Pancreas (tissue), 10 donors: ENCODE measurements around the gene FKBP6. TPM values are rescaled to one million over a fixed set of nuclear protein-coding genes. Genes with fewer than 3 reads are reported as not detected.

Source experiments
- ATAC-seq, 4 donors: fragments of 200-7000 bp; cut with Tn5 transposase; one replicate each; pipeline versions ENCODE4 v1.8.0 to v1.9.1; 2020; ENCODE audit warnings: mild to moderate bottlenecking in 4 of 4, moderate library complexity in 4 of 4
- DNase-seq, 6 donors: peaks; one replicate each; pipeline ENCODE4 v3.0.0-alpha.2; 2020
- FAIRE-seq: peaks from 2 replicates; lab custom pipeline; 2012; peaks lifted over from hg19 to GRCh38; lab: Jason Lieb, UNC
- H3K27ac ChIP-seq, 4 donors: fragments of 200-600 bp; sonication (generic); 1 replicate in 3 of 4; 2 replicates in 1 of 4; pipeline versions ENCODE4 v1.5.0 to v1.8.0; 2020
- H3K27me3 ChIP-seq, 4 donors: fragments of 200-600 bp; one replicate each; pipeline ENCODE4 v1.8.0; 2021
- H3K36me3 ChIP-seq, 3 donors: fragments of 200-600 bp; sonication (generic) in 1 of 3; one replicate each; pipeline versions ENCODE4 v1.5.0 to v1.8.0; 2020 to 2021
- H3K4me1 ChIP-seq, 3 donors: fragments of 200-600 bp; one replicate each; pipeline ENCODE4 v1.8.0; 2021
- H3K4me3 ChIP-seq, 4 donors: fragments of 200-600 bp; sonication (generic) in 2 of 4; one replicate each; pipeline versions ENCODE4 v1.5.0 to v1.8.0; 2020 to 2021
- H3K9me3 ChIP-seq, 4 donors: fragments of 200-600 bp; one replicate each; pipeline ENCODE4 v1.8.0; 2021
- CTCF ChIP-seq, 4 donors: fragments of 200-600 bp; sonication (generic) in 3 of 4; IDR thresholded peaks; one replicate each; pipeline versions ENCODE4 v1.5.0 to v1.8.0; 2021; ENCODE audit warnings: antibody characterized with exemption in 4 of 4
- WGBS, 2 donors: extraction: QIAGEN DNeasy Blood & Tissue Kit; methylation state at CpG; one replicate each; pipeline ENCODE4 v1.1.7; 2013; 5-methylcytosine and 5-hydroxymethylcytosine counted together
- intact Hi-C, 3 donors: fragments of 100-400 bp; cut with DNase I; formaldehyde crosslinking; loops; one replicate each; pipeline versions ENCODE4 v1.11.1 to v1.14.2; 2022
- polyA plus RNA-seq, 2 donors: library from polyadenylated mRNA; stranded (reverse); fragments of 200-250 nt; gene quantifications; one replicate each; pipeline ENCODE4 v1.2.3, GENCODE V29; 2013
- total RNA-seq, 6 donors: library from RNA; stranded (reverse); fragmentation: NEBNext Ultra II Directional in 4 of 6; extraction: Animal tissue kit (Norgen Biotek cat#: 25700) in 4 of 6; gene quantifications; one replicate each; pipeline versions ENCODE4 v1.2.1 to v1.2.4, GENCODE V29; 2021 to 2023
- donor health status: healthy with polysubstance abuse.
- donor health status: DM: no; HTN: no; CAD: no; lungs with moderate emphysema.
- donor health status: DM: no; HTN: no; CAD: no.
- donor health status: control.
- donor health status: control.
- donor health status: Bipolar disorder and iron deficiency.
- donor health status: DM: yes; HTN: yes; CAD: no.
- donor health status: DM: no; HTN: no; CAD: no.
- donor health status: DM: no; HTN: no; CAD: no.
- donor health status: DM: yes; HTN: yes; CAD: no.

FKBP6 gene
- total and polyA plus RNA-seq, 8 donors: 0.05 to 0.38 TPM; not detected in 6

GRCh38 chr7:73382934-73383503 lies 55.1 kb downstream of the FKBP6 start:
- no peak for ATAC-seq
- DNase-seq: peak in 1 of 6 donors; percentile 1
- no peak overlapping the region for H3K27ac ChIP-seq
- no peak for FAIRE-seq
- WGBS, 2 donors: 89 to 93% methylated on average over 4 of the region's 4 CpGs
- H3K9me3 ChIP-seq: peaks cover 0 to 3% (median 0%) of the 10 kb centered on the region in 4 donors
- no peaks in the 10 kb centered on the region for H3K27me3 ChIP-seq
- intact Hi-C loops: no loop called here
- no peak for TF ChIP-seq CTCF (IDR thresholded peaks at IDR 0.05)
- no peak overlapping the region for H3K4me3 ChIP-seq
- H3K36me3 ChIP-seq: no peaks in the 10 kb centered on the region
- H3K4me1 ChIP-seq: no peaks in the 10 kb centered on the region

GRCh38 chr7:73387221-73387828 lies 59.4 kb downstream of the FKBP6 start:
- Histone ChIP-seq H3K9me3 (peaks cover 0 to 3% (median 0%) of the 10 kb centered on the region in 4 donors), H3K27me3 (no peaks in the 10 kb centered on the region), H3K27ac (no peak overlapping the region), H3K36me3 (no peaks in the 10 kb centered on the region), H3K4me3 (no peak overlapping the region), H3K4me1 (no peaks in the 10 kb centered on the region)
- TF ChIP-seq CTCF (IDR thresholded peaks at IDR 0.05): no peak
- ATAC-seq (no peak), FAIRE-seq (no peak), DNase-seq (no peak)
- intact Hi-C loops: no loop called here
- WGBS, 2 donors: 54 to 62% methylated on average over 2 of the region's 2 CpGs

GRCh38 chr7:73387908-73388414 lies 60.0 kb downstream of the FKBP6 start:
- WGBS, 2 donors: 74 to 83% methylated on average over 4 of the region's 4 CpGs
- no peak overlapping the region for H3K4me3 ChIP-seq
- no peak overlapping the region for H3K27ac ChIP-seq
- no peak for ATAC-seq
- no peaks in the 10 kb centered on the region for H3K27me3 ChIP-seq
- H3K9me3 ChIP-seq: peaks cover 0 to 3% (median 0%) of the 10 kb centered on the region in 4 donors
- intact Hi-C loops: no loop called here
- H3K4me1 ChIP-seq: no peaks in the 10 kb centered on the region
- FAIRE-seq: no peak
- H3K36me3 ChIP-seq: no peaks in the 10 kb centered on the region
- TF ChIP-seq CTCF (IDR thresholded peaks at IDR 0.05): no peak
- DNase-seq: no peak

GRCh38 chr7:73391396-73391795 lies 63.4 kb downstream of the FKBP6 start:
- TF ChIP-seq CTCF (IDR thresholded peaks at IDR 0.05): no peak
- FAIRE-seq (no peak), DNase-seq (no peak), ATAC-seq (no peak)
- 50 to 55% methylated on average over 2 of the region's 2 CpGs for WGBS, 2 donors
- Histone ChIP-seq H3K27me3 (no peaks in the 10 kb centered on the region), H3K9me3 (peaks cover 0 to 3% (median 0%) of the 10 kb centered on the region in 4 donors), H3K4me3 (no peak overlapping the region), H3K27ac (no peak overlapping the region), H3K4me1 (no peaks in the 10 kb centered on the region), H3K36me3 (no peaks in the 10 kb centered on the region)
- intact Hi-C loops: no loop called here

GRCh38 chr7:73394422-73394821 lies 66.5 kb downstream of the FKBP6 start:
- H3K27ac ChIP-seq: no peak overlapping the region
- no peak for TF ChIP-seq CTCF (IDR thresholded peaks at IDR 0.05)
- no peak for DNase-seq
- no peak overlapping the region for H3K4me3 ChIP-seq
- intact Hi-C loops: no loop called here
- 45 to 77% methylated on average over 3 of the region's 3 CpGs for WGBS, 2 donors
- H3K36me3 ChIP-seq: no peaks in the 10 kb centered on the region
- no peak for FAIRE-seq
- H3K9me3 ChIP-seq: no peaks in the 10 kb centered on the region
- no peak for ATAC-seq
- H3K4me1 ChIP-seq: no peaks in the 10 kb centered on the region
- H3K27me3 ChIP-seq: no peaks in the 10 kb centered on the region
